GM18873 (cell line): ENCODE data around the gene PIK3CG.
"Not testable (repeated sequence)": the region's sequence is repeated elsewhere in the genome, so short reads cannot be mapped to it uniquely, and the experiment has no call there.

Source experiments
- ATAC-seq: cut with Tn5 transposase; IDR thresholded peaks from one replicate; pipeline ENCODE4 v1.9.1; 2021; ENCODE audit warnings: mild to moderate bottlenecking, moderate library complexity, moderate number of reproducible peaks; ENCODE audit not compliant: unreplicated experiment, low FRiP score

PIK3CG gene

GRCh38 chr7:106927536-106927935 is 62.5 kb downstream of the PIK3CG start:
- no peak for ATAC-seq

GRCh38 chr7:106929616-106930015 is 64.5 kb downstream of the PIK3CG start:
- ATAC-seq, result not testable (repeated sequence)

- ATAC-seq, result no peak
Measured at GRCh38 chr7:106936236-106936635, 71.2 kb downstream of the PIK3CG start.

- not testable (repeated sequence) for ATAC-seq
Measured at GRCh38 chr7:106938122-106938521, 73.0 kb downstream of the PIK3CG start.

- no peak for ATAC-seq
Measured at GRCh38 chr7:106938803-106939202, 73.7 kb downstream of the PIK3CG start.

GRCh38 chr7:106944035-106944665 is 79.1 kb downstream of the PIK3CG start:
- ATAC-seq, result no peak

- peak; percentile 60 for ATAC-seq
Measured at GRCh38 chr7:106947244-106947728, 82.2 kb downstream of the PIK3CG start.

GRCh38 chr7:106952001-106952657 is 87.0 kb downstream of the PIK3CG start:
- no peak for ATAC-seq

- no peak for ATAC-seq
Measured at GRCh38 chr7:106952658-106953231, 87.7 kb downstream of the PIK3CG start.

GRCh38 chr7:106954840-106955239 is 89.8 kb downstream of the PIK3CG start:
- ATAC-seq, result no peak

GRCh38 chr7:106955857-106956256 is 90.8 kb downstream of the PIK3CG start:
- not testable (repeated sequence) for ATAC-seq
